ENCODE measurements around the gene THRB. TPM values are rescaled to one million over a fixed set of nuclear protein-coding genes. Genes with fewer than 3 reads are reported as not detected.

THRB gene
- total RNA-seq, 1 experiment from 2014 or later: 5.8 TPM

DNA sequence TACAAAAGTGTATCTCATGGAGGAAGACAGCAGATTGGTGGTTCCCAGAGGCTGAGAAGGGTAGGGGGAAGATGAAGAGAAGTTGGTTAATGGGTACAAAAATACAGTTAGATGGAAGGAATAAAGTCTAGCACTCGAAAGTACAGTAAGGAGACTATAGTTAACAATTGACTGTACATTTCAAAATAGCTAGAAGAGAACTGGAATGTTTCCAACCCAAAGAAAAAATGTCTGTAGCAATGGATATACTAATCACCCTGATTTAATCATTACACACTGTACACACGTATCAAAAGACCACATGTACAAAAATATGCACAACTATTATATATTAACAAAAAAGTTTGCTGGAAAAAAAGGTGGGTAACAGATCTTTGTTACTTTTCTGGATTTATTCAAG is 57.3 kb downstream of the THRB start:
- H3K27me3 Mint-ChIP-seq (ENCODE audit: low read depth): no peaks in the 10 kb centered on the region
- no peaks in the 10 kb centered on the region for H3K9me3 Mint-ChIP-seq
- no peak overlapping the region for H3K27ac Mint-ChIP-seq
- no peaks in the 10 kb centered on the region for H3K36me3 Mint-ChIP-seq
- ATAC-seq (no peak), DNase-seq (ENCODE audit: low spot score) (no peak)
- POLR2A ChIA-PET: no interaction called here
- H3K4me1 Mint-ChIP-seq: peaks cover 12% of the 10 kb centered on the region; the same call in 1 of the 2 replicates
- H3K4me3 Mint-ChIP-seq: no peak overlapping the region
- CTCF ChIA-PET: no interaction called here
- TF ChIP-seq EMX1 (CRISPR knock-in tag; IDR thresholded peaks at IDR 0.05) (no peak), ZNF396 (CRISPR knock-in tag; IDR thresholded peaks at IDR 0.05; ENCODE audit: borderline replicate concordance) (no peak), HMGA2 (CRISPR knock-in tag; IDR thresholded peaks at IDR 0.05) (no peak), PRRX2 (CRISPR knock-in tag; IDR thresholded peaks at IDR 0.05) (no peak), SMAD4 (CRISPR knock-in tag; IDR thresholded peaks at IDR 0.05) (no peak), ZNF317 (CRISPR knock-in tag; IDR thresholded peaks at IDR 0.05; ENCODE audit: borderline replicate concordance, low read depth) (no peak), NR2C2 (CRISPR knock-in tag; IDR thresholded peaks at IDR 0.05) (no peak), FOXJ3 (CRISPR knock-in tag; IDR thresholded peaks at IDR 0.05; ENCODE audit: borderline replicate concordance) (no peak)
- TF ChIP-seq, protein P1, sequence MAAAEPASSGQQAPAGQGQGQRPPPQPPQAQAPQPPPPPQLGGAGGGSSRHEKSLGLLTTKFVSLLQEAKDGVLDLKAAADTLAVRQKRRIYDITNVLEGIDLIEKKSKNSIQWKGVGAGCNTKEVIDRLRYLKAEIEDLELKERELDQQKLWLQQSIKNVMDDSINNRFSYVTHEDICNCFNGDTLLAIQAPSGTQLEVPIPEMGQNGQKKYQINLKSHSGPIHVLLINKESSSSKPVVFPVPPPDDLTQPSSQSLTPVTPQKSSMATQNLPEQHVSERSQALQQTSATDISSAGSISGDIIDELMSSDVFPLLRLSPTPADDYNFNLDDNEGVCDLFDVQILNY (CRISPR knock-in tag; IDR thresholded peaks at IDR 0.05): no peak
- TF ChIP-seq, protein P2, sequence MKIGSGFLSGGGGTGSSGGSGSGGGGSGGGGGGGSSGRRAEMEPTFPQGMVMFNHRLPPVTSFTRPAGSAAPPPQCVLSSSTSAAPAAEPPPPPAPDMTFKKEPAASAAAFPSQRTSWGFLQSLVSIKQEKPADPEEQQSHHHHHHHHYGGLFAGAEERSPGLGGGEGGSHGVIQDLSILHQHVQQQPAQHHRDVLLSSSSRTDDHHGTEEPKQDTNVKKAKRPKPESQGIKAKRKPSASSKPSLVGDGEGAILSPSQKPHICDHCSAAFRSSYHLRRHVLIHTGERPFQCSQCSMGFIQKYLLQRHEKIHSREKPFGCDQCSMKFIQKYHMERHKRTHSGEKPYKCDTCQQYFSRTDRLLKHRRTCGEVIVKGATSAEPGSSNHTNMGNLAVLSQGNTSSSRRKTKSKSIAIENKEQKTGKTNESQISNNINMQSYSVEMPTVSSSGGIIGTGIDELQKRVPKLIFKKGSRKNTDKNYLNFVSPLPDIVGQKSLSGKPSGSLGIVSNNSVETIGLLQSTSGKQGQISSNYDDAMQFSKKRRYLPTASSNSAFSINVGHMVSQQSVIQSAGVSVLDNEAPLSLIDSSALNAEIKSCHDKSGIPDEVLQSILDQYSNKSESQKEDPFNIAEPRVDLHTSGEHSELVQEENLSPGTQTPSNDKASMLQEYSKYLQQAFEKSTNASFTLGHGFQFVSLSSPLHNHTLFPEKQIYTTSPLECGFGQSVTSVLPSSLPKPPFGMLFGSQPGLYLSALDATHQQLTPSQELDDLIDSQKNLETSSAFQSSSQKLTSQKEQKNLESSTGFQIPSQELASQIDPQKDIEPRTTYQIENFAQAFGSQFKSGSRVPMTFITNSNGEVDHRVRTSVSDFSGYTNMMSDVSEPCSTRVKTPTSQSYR (CRISPR knock-in tag; IDR thresholded peaks at IDR 0.05): no peak
- TF ChIP-seq, protein P3, sequence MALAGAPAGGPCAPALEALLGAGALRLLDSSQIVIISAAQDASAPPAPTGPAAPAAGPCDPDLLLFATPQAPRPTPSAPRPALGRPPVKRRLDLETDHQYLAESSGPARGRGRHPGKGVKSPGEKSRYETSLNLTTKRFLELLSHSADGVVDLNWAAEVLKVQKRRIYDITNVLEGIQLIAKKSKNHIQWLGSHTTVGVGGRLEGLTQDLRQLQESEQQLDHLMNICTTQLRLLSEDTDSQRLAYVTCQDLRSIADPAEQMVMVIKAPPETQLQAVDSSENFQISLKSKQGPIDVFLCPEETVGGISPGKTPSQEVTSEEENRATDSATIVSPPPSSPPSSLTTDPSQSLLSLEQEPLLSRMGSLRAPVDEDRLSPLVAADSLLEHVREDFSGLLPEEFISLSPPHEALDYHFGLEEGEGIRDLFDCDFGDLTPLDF (CRISPR knock-in tag; IDR thresholded peaks at IDR 0.05): no peak
- TF ChIP-seq, protein P4, sequence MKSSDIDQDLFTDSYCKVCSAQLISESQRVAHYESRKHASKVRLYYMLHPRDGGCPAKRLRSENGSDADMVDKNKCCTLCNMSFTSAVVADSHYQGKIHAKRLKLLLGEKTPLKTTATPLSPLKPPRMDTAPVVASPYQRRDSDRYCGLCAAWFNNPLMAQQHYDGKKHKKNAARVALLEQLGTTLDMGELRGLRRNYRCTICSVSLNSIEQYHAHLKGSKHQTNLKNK (CRISPR knock-in tag; IDR thresholded peaks at IDR 0.05): no peak
- TF ChIP-seq, protein P5, sequence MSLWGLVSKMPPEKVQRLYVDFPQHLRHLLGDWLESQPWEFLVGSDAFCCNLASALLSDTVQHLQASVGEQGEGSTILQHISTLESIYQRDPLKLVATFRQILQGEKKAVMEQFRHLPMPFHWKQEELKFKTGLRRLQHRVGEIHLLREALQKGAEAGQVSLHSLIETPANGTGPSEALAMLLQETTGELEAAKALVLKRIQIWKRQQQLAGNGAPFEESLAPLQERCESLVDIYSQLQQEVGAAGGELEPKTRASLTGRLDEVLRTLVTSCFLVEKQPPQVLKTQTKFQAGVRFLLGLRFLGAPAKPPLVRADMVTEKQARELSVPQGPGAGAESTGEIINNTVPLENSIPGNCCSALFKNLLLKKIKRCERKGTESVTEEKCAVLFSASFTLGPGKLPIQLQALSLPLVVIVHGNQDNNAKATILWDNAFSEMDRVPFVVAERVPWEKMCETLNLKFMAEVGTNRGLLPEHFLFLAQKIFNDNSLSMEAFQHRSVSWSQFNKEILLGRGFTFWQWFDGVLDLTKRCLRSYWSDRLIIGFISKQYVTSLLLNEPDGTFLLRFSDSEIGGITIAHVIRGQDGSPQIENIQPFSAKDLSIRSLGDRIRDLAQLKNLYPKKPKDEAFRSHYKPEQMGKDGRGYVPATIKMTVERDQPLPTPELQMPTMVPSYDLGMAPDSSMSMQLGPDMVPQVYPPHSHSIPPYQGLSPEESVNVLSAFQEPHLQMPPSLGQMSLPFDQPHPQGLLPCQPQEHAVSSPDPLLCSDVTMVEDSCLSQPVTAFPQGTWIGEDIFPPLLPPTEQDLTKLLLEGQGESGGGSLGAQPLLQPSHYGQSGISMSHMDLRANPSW (CRISPR knock-in tag; conservative IDR thresholded peaks at IDR 0.05; ENCODE audit: low read depth): no peak
- TF ChIP-seq, protein P6, sequence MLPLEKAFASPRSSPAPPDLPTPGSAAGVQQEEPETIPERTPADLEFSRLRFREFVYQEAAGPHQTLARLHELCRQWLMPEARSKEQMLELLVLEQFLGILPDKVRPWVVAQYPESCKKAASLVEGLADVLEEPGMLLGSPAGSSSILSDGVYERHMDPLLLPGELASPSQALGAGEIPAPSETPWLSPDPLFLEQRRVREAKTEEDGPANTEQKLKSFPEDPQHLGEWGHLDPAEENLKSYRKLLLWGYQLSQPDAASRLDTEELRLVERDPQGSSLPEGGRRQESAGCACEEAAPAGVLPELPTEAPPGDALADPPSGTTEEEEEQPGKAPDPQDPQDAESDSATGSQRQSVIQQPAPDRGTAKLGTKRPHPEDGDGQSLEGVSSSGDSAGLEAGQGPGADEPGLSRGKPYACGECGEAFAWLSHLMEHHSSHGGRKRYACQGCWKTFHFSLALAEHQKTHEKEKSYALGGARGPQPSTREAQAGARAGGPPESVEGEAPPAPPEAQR (CRISPR knock-in tag; IDR thresholded peaks at IDR 0.05): no peak
- TF ChIP-seq, protein P7, sequence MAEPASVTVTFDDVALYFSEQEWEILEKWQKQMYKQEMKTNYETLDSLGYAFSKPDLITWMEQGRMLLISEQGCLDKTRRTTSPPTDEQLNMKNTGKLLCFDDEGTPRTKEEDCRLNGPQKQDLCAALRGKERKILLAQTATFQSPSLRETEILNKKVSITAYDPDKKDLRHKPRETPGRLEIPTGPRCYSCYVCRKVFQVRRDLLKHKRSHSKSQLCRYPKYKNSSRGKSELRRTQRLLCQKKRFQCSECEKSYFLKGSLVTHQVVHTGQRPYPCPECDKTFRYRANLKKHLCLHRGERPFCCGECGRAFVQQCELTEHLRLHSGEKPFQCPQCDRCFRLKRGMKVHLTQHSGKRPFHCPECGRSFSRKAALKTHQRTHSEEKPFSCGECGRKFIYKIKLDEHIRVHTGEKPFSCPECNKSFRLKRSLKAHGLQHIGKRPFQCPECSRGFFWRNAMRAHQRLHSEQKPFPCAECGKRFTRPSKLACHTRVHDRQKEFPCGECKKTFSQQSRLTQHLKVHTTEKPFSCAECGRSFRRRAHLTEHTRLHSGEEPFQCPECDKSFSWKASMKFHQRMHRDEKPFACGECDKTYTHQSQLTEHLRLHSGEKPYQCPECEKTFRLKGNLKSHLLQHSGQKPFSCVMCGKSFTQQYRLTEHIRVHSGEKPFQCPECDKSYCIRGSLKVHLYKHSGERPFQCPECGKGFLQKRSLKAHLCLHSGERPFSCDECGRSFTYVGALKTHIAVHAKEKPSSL (CRISPR knock-in tag; conservative IDR thresholded peaks at IDR 0.05): no peak
- TF ChIP-seq, protein P8, sequence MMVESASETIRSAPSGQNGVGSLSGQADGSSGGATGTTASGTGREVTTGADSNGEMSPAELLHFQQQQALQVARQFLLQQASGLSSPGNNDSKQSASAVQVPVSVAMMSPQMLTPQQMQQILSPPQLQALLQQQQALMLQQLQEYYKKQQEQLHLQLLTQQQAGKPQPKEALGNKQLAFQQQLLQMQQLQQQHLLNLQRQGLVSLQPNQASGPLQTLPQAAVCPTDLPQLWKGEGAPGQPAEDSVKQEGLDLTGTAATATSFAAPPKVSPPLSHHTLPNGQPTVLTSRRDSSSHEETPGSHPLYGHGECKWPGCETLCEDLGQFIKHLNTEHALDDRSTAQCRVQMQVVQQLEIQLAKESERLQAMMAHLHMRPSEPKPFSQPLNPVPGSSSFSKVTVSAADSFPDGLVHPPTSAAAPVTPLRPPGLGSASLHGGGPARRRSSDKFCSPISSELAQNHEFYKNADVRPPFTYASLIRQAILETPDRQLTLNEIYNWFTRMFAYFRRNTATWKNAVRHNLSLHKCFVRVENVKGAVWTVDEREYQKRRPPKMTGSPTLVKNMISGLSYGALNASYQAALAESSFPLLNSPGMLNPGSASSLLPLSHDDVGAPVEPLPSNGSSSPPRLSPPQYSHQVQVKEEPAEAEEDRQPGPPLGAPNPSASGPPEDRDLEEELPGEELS (CRISPR knock-in tag; IDR thresholded peaks at IDR 0.05): no peak
- TF ChIP-seq, protein P9, sequence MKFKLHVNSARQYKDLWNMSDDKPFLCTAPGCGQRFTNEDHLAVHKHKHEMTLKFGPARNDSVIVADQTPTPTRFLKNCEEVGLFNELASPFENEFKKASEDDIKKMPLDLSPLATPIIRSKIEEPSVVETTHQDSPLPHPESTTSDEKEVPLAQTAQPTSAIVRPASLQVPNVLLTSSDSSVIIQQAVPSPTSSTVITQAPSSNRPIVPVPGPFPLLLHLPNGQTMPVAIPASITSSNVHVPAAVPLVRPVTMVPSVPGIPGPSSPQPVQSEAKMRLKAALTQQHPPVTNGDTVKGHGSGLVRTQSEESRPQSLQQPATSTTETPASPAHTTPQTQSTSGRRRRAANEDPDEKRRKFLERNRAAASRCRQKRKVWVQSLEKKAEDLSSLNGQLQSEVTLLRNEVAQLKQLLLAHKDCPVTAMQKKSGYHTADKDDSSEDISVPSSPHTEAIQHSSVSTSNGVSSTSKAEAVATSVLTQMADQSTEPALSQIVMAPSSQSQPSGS (CRISPR knock-in tag; IDR thresholded peaks at IDR 0.05; ENCODE audit: borderline replicate concordance, low read depth): no peak
- TF ChIP-seq, protein P10, sequence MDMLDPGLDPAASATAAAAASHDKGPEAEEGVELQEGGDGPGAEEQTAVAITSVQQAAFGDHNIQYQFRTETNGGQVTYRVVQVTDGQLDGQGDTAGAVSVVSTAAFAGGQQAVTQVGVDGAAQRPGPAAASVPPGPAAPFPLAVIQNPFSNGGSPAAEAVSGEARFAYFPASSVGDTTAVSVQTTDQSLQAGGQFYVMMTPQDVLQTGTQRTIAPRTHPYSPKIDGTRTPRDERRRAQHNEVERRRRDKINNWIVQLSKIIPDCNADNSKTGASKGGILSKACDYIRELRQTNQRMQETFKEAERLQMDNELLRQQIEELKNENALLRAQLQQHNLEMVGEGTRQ (CRISPR knock-in tag; IDR thresholded peaks at IDR 0.05): no peak
